Measurements from ENCODE around the gene FAM83B.
"Not testable (repeated sequence)": the region's sequence is repeated elsewhere in the genome, so short reads cannot be mapped to it uniquely, and the experiment has no call there.

FAM83B gene

GRCh38 chr6:54900666-54901065, 54.1 kb downstream of the FAM83B start:
- no peak for DNase-seq

- DNase-seq, result no peak
Observed at GRCh38 chr6:54903884-54904283, 57.3 kb downstream of the FAM83B start.

- DNase-seq, result no peak
Observed at GRCh38 chr6:54907355-54907754, 60.8 kb downstream of the FAM83B start.

GRCh38 chr6:54909184-54909583, 62.6 kb downstream of the FAM83B start:
- DNase-seq, result no peak

- no peak for DNase-seq
Observed at GRCh38 chr6:54910431-54910884, 63.9 kb downstream of the FAM83B start.

- DNase-seq, result no peak
Observed at GRCh38 chr6:54910921-54911320, 64.3 kb downstream of the FAM83B start.

GRCh38 chr6:54913211-54913610, 66.6 kb downstream of the FAM83B start:
- DNase-seq, result no peak

GRCh38 chr6:54916858-54917257, 70.3 kb downstream of the FAM83B start:
- DNase-seq, result no peak

- DNase-seq, result no peak
Observed at GRCh38 chr6:54920628-54921027, 74.1 kb downstream of the FAM83B start.

GRCh38 chr6:54921891-54922290, 75.3 kb downstream of the FAM83B start:
- no peak for DNase-seq

- no peak for DNase-seq
Observed at GRCh38 chr6:54929245-54929909, 82.8 kb downstream of the FAM83B start.

- DNase-seq, result no peak
Observed at GRCh38 chr6:54932622-54933021, 86.1 kb downstream of the FAM83B start.

- no peak for DNase-seq
Observed at GRCh38 chr6:54935739-54936138, 89.2 kb downstream of the FAM83B start.

- DNase-seq, result no peak
Observed at GRCh38 chr6:54937371-54937770, 90.8 kb downstream of the FAM83B start.

- DNase-seq, result no peak
Observed at GRCh38 chr6:54957698-54958097, 111.1 kb downstream of the FAM83B start.

- no peak for DNase-seq
Observed at GRCh38 chr6:54958446-54958845, 111.9 kb downstream of the FAM83B start.

- no peak for DNase-seq
Observed at GRCh38 chr6:54959820-54960219, 113.2 kb downstream of the FAM83B start.

- DNase-seq, result not testable (repeated sequence)
Observed at GRCh38 chr6:54961372-54961771, 114.8 kb downstream of the FAM83B start.

GRCh38 chr6:54970337-54970736, 123.8 kb downstream of the FAM83B start:
- DNase-seq, result no peak

GRCh38 chr6:54971825-54972224, 125.3 kb downstream of the FAM83B start:
- no peak for DNase-seq

- not testable (repeated sequence) for DNase-seq
Observed at GRCh38 chr6:54979161-54979560, 132.6 kb downstream of the FAM83B start.

- DNase-seq, result no peak
Observed at GRCh38 chr6:54980511-54981275, 134.1 kb downstream of the FAM83B start.

- no peak for DNase-seq
Observed at GRCh38 chr6:54981276-54981609, 134.7 kb downstream of the FAM83B start.

- no peak for DNase-seq
Observed at GRCh38 chr6:54981647-54982046, 135.1 kb downstream of the FAM83B start.

Data from NCI-H2029 (cell line).